Activated CD8-positive, alpha-beta T cell treated with anti-CD3 and anti-CD28 coated beads for 36 hours (primary cell): Measurements from ENCODE around the gene GAPDH. TPM values are rescaled to one million over a fixed set of nuclear protein-coding genes. Genes with fewer than 3 reads are reported as not detected.
A peak's percentile ranks its signal among the peaks of the same experiment; 100 is the strongest.
"Not testable (repeated sequence)": the region's sequence is repeated elsewhere in the genome, so short reads cannot be mapped to it uniquely, and the experiment has no call there.

ENCODE experiments used
- ATAC-seq: fragments of 200-7000 bp; cut with Tn5 transposase; one replicate; pipeline ENCODE4 v1.10.0; 2021; ENCODE audit warnings: mild to moderate bottlenecking, moderate library complexity
- CTCF ChIA-PET: fragments of 350-600 bp; sonication (Branson Sonifier 250); formaldehyde crosslinking; loops from one replicate; lab custom pipeline; 2021; ENCODE audit warnings: antibody characterized with exemption; lab: Charles Lee
- POLR2A ChIA-PET: fragments of 350-600 bp; sonication (Branson Sonifier 250); formaldehyde crosslinking; loops from one replicate; lab custom pipeline; 2021; ENCODE audit warnings: antibody characterized with exemption; lab: Charles Lee
- DNase-seq: peaks from one replicate; pipeline ENCODE4 v3.0.0-alpha.2; 2020
- H3K27ac Mint-ChIP-seq: one replicate; pipeline ENCODE4 v1.8.0; 2021; ENCODE audit warnings: mild to moderate bottlenecking, mixed read lengths
- H3K27me3 Mint-ChIP-seq: one replicate; pipeline ENCODE4 v1.8.0; 2021; ENCODE audit warnings: mixed read lengths
- H3K36me3 Mint-ChIP-seq: one replicate; pipeline ENCODE4 v1.8.0; 2021; ENCODE audit warnings: low read depth, mixed read lengths
- H3K4me1 Mint-ChIP-seq: one replicate; pipeline ENCODE4 v1.8.0; 2021; ENCODE audit warnings: low read depth, mixed read lengths
- H3K4me3 Mint-ChIP-seq: one replicate; pipeline ENCODE4 v1.8.0; 2021; ENCODE audit warnings: mild to moderate bottlenecking, moderate library complexity, mixed read lengths
- H3K9me3 Mint-ChIP-seq: one replicate; pipeline ENCODE4 v1.8.0; 2021; ENCODE audit warnings: mixed read lengths
- intact Hi-C: fragments of 100-400 bp; cut with micrococcal nuclease; formaldehyde crosslinking; loops from one replicate; pipeline ENCODE4 v1.10.0; 2022
- total RNA-seq, 2 experiments: library from RNA; stranded (reverse); gene quantifications; one replicate each; pipeline ENCODE4 v1.2.3, GENCODE V29; 2021
- TF ChIP-seq, protein P1 (sequence below): fragments of 200-600 bp; IDR thresholded peaks from one replicate; pipeline ENCODE4 v1.8.0; 2022; ENCODE audit warnings: antibody characterized with exemption, mild to moderate bottlenecking

Gene GAPDH
- total RNA-seq, 2 experiments from 2014 or later, result 9,109 to 9,234 TPM

DNA sequence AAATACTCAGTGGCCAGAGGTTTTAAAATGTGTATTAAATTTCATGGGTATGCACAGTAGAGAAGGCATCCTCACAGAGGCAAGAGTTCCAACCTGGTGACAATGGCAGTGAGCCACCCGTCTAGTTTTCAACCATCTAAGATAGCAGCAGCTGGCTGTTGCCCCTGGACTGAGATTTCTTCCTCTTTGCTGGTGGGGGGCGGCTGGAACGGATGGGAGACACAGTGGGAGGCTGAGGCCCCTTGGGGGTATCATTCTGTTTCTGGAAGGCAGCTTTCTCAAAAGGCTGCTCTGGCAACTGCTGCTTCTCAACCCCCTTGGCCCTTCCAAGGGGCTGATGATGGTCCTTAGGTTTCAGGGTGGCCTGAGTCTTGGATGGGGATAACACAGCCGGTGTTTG lies 22.5 kb downstream of the GAPDH start:
- H3K36me3 Mint-ChIP-seq, result peaks cover 40% of the 10 kb centered on the region
- DNase-seq (no peak), ATAC-seq (no peak)
- no peaks in the 10 kb centered on the region for H3K9me3 Mint-ChIP-seq
- peak overlapping the region; percentile 75 for H3K27ac Mint-ChIP-seq
- H3K4me3 Mint-ChIP-seq, result peak overlapping the region; percentile 89
- CTCF ChIA-PET, result interaction anchor here (0.6 to 4.4 kb wide), 12 partner anchors 11 to 294 kb away, joined by 3 to 19 read pairs (median 5); partner anchors contain the start of genes CDCA3, MRPL51, NOP2 and USP5
- peaks cover 51% of the 10 kb centered on the region for H3K4me1 Mint-ChIP-seq
- POLR2A ChIA-PET, result interaction anchor here (0.6 to 18.1 kb wide), 9 partner anchors 10 to 133 kb away, joined by 3 to 264 read pairs (median 3); partner anchors contain the start of genes GAPDH, NOP2 and ZNF384
- intact Hi-C loops, result no loop called here
- TF ChIP-seq, protein P1, sequence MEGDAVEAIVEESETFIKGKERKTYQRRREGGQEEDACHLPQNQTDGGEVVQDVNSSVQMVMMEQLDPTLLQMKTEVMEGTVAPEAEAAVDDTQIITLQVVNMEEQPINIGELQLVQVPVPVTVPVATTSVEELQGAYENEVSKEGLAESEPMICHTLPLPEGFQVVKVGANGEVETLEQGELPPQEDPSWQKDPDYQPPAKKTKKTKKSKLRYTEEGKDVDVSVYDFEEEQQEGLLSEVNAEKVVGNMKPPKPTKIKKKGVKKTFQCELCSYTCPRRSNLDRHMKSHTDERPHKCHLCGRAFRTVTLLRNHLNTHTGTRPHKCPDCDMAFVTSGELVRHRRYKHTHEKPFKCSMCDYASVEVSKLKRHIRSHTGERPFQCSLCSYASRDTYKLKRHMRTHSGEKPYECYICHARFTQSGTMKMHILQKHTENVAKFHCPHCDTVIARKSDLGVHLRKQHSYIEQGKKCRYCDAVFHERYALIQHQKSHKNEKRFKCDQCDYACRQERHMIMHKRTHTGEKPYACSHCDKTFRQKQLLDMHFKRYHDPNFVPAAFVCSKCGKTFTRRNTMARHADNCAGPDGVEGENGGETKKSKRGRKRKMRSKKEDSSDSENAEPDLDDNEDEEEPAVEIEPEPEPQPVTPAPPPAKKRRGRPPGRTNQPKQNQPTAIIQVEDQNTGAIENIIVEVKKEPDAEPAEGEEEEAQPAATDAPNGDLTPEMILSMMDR, result no peak
- H3K27me3 Mint-ChIP-seq, result no peaks in the 10 kb centered on the region

DNA sequence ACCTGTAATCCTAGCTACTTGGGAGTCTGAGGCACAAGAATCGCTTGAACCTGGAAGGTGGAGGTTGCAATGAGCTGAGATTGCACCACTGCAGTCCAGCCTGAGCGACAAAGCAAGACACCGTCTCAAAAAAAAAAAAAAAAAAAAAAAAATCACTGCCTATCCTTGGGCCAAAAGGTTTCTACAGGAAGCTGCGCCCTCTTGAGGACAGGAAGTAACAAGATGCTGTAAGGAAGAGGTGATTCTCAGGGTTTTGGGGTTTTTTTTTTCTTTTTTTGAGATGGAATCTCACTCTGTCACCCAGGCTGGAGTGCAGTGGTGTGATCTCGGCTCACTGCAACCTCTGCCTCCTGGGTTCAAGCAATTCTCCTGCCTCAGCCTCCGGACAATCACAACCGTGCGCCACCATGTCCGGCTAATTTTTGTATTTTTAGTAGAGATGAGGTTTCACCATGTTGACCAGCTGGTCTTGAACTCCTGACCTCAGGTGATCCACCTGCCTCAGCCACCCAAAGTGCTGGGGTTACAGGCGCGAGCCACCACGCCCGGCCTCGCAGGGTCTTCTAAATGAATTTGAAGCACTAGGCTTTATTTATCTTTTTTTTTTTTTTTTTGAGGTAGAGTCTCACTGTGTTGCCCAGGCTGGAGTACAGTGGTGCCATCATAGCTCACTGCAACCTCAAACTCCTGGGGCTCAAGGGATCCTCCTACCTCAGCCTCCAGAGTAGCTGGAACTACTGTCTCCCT lies 23.9 kb downstream of the GAPDH start:
- not testable (repeated sequence) for H3K9me3 Mint-ChIP-seq
- peaks cover 49% of the 10 kb centered on the region for H3K36me3 Mint-ChIP-seq

DNA sequence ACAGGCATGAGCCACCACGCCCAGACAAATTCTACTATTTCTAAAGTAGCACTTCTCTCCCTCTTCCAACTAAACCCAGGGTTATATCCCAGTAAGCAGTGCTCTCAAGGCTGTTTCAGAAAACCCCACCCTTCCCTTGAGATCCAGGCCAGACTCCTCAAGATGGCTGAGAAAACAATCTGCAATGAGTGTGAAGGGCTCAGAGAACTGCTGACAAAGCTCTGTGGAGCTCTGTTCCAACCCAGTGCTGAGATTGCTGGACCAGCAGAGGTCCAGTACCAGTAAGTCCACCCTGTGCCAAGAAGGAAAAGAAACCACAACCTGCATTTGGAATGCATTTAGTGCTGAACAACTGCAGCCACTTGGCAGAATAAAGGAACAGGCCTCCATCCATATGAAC lies 25.2 kb downstream of the GAPDH start:
- no peak for DNase-seq
- intact Hi-C loops, result no loop called here
- Mint-ChIP-seq H3K27me3 (no peaks in the 10 kb centered on the region), H3K27ac (no peak overlapping the region), H3K4me3 (no peak overlapping the region), H3K36me3 (peaks cover 55% of the 10 kb centered on the region), H3K4me1 (peaks cover 39% of the 10 kb centered on the region), H3K9me3 (no peaks in the 10 kb centered on the region)
- no peak for ATAC-seq
- TF ChIP-seq, protein P1, result no peak
- CTCF ChIA-PET, result interaction anchor here (2.6 to 4.4 kb wide), 2 partner anchors 21 to 136 kb away, joined by 6 to 19 read pairs; no protein-coding TSS in a partner anchor
- POLR2A ChIA-PET, result interaction anchor here (1.2 to 18.1 kb wide), 4 partner anchors 8 to 36 kb away, joined by 5 to 264 read pairs (median 22); partner anchors contain the start of genes GAPDH and NOP2

More for the DNA sequence above, 23.9 kb downstream of the GAPDH start:
- H3K4me3 Mint-ChIP-seq, ATAC-seq, intact Hi-C loops, H3K27me3 Mint-ChIP-seq: not testable (repeated sequence)
- CTCF ChIA-PET, result interaction anchor here (0.7 to 4.4 kb wide), 12 partner anchors 9 to 293 kb away, joined by 3 to 19 read pairs (median 6); partner anchors contain the start of genes CDCA3, NOP2 and USP5
- Mint-ChIP-seq H3K27ac (peak overlapping the region; percentile 25), H3K4me1 (peaks cover 44% of the 10 kb centered on the region)
- TF ChIP-seq, protein P1, result peak; percentile 67
- POLR2A ChIA-PET, result interaction anchor here (0.6 to 18.1 kb wide), 6 partner anchors 9 to 37 kb away, joined by 3 to 264 read pairs (median 6); partner anchors contain the start of genes GAPDH and NOP2
- DNase-seq, result peak; percentile 71

DNA sequence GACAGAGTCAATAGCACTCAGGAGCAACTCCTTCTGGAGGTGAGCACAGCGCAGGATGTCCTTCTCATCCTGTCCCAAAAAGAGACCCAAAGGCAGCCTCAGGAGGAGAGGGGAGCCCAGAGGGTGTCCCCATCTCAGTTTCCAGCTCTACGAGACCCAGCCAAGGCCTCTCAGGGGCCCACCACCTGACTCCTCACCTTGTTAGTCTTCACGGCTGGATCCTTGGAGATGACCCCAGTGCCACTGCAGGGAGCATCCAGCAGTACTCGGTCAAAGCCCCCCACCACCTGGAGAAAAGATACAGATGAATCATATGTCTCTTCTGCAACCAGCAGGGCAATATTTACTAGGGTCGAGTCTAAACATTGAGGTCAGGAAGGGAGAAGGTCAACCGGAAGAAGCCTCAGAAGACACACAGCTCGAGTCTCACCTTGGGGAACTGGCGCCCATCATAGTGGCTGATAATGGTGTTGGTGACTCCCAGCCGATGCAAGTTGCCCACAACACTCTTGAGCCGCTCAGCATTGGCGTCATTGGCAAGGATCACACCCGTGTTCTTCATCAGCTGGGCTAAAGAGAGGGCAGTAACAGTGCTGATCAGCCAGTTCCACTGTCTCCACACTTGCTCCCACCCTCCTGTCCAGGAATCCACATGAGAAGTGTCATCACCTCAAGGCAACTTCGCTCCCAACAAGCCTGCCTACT lies 26.3 kb downstream of the GAPDH start:
- Mint-ChIP-seq H3K4me1 (peaks cover 41% of the 10 kb centered on the region), H3K27ac (peak overlapping the region; percentile 26), H3K4me3 (no peak overlapping the region), H3K36me3 (peaks cover 56% of the 10 kb centered on the region), H3K27me3 (no peaks in the 10 kb centered on the region), H3K9me3 (no peaks in the 10 kb centered on the region)
- intact Hi-C loops, result no loop called here
- ATAC-seq (no peak), DNase-seq (no peak)
- ChIA-PET POLR2A (interaction anchor here (0.7 to 18.1 kb wide), 4 partner anchors 9 to 22 kb away, joined by 3 to 264 read pairs (median 4); partner anchors contain the start of gene GAPDH), CTCF (interaction anchor here (1.1 to 4.4 kb wide), 2 partner anchors 10 to 23 kb away, joined by 3 to 19 read pairs; no protein-coding TSS in a partner anchor)
- TF ChIP-seq, protein P1, result no peak
